H1 (cell line): ENCODE data around the gene RGS4. TPM values are rescaled to one million over a fixed set of nuclear protein-coding genes. Genes with fewer than 3 reads are reported as not detected.

Source experiments
- CTCF ChIA-PET: fragments of 300-600 bp; sonication (Branson Sonifier 250); formaldehyde crosslinking; loops from one replicate; lab custom pipeline; 2021; ENCODE audit not compliant: partially characterized antibody; lab: Charles Lee
- POLR2A ChIA-PET: fragments of 300-600 bp; sonication (Branson Sonifier 250); formaldehyde crosslinking; loops from one replicate; lab custom pipeline; 2021; ENCODE audit warnings: inconsistent platforms; ENCODE audit not compliant: partially characterized antibody; lab: Charles Lee
- DNase-seq, 2 experiments: peaks; one replicate each; pipeline versions ENCODE4 v3.0.0 to v3.0.0-alpha.2; 2010 to 2022; ENCODE audit warnings: low spot score in 2 of 2, low read depth in 1 of 2, mixed read lengths in 1 of 2
- FAIRE-seq: peaks from 2 replicates; lab custom pipeline; 2011; peaks lifted over from hg19 to GRCh38; lab: Jason Lieb, UNC
- H2AFZ ChIP-seq: 2 replicates; pipeline ENCODE4 v1.8.1; 2012; ENCODE audit warnings: low read length, inconsistent platforms
- H2AK5ac ChIP-seq: 2 replicates; pipeline ENCODE4 v1.6.1; 2013; ENCODE audit warnings: low read depth, low read length
- H2BK120ac ChIP-seq: replicated peaks from 2 replicates; pipeline ENCODE3; 2013; ENCODE audit warnings: low read depth, low read length, inconsistent platforms
- H2BK12ac ChIP-seq: 2 replicates; pipeline ENCODE4 v1.6.1; 2013; ENCODE audit warnings: low read depth, low read length
- H2BK15ac ChIP-seq: 2 replicates; pipeline ENCODE4 v1.6.1; 2013; ENCODE audit warnings: low read length
- H2BK20ac ChIP-seq: 2 replicates; pipeline ENCODE4 v1.6.1; 2013; ENCODE audit warnings: low read length
- H2BK5ac ChIP-seq: 2 replicates; pipeline ENCODE4 v1.6.1; 2013; ENCODE audit warnings: low read depth, low read length
- H3K14ac ChIP-seq: 2 replicates; pipeline ENCODE4 v1.6.1; 2013; ENCODE audit warnings: inconsistent platforms; ENCODE audit not compliant: insufficient read length
- H3K18ac ChIP-seq: 2 replicates; pipeline ENCODE4 v1.6.1; 2013; ENCODE audit warnings: low read length; ENCODE audit errors: extremely low read depth
- H3K23ac ChIP-seq: 2 replicates; pipeline ENCODE4 v1.6.1; 2013; ENCODE audit warnings: inconsistent platforms; ENCODE audit not compliant: insufficient read length
- H3K23me2 ChIP-seq: 2 replicates; pipeline ENCODE4 v1.6.1; 2013; ENCODE audit warnings: low read depth, low read length
- H3K27ac ChIP-seq: 2 replicates; pipeline ENCODE4 v1.6.1; 2011; ENCODE audit warnings: low read depth, low read length, inconsistent platforms
- H3K27me3 ChIP-seq, 4 experiments: replicated peaks in 1 of 4; 1 replicate in 1 of 4; 2 replicates in 3 of 4; pipeline versions ENCODE4 v1.6.1 to v1.8.1; 2011 to 2013; ENCODE audit warnings: low read length in 3 of 4, mild to moderate bottlenecking in 3 of 4, inconsistent platforms in 2 of 4, mixed read lengths in 2 of 4, moderate library complexity in 1 of 4; ENCODE audit not compliant: control insufficient read depth in 3 of 4, insufficient read depth in 3 of 4; ENCODE audit errors: extremely low read depth in 1 of 4
- H3K36me3 ChIP-seq, 4 experiments: 2 replicates each; pipeline versions ENCODE4 v1.6.1 to v1.8.1; 2011 to 2013; ENCODE audit warnings: mild to moderate bottlenecking in 4 of 4, low read length in 3 of 4, moderate library complexity in 2 of 4, control low read depth in 1 of 4, inconsistent platforms in 1 of 4; ENCODE audit not compliant: insufficient read depth in 4 of 4, control insufficient read depth in 2 of 4
- H3K4ac ChIP-seq: replicated peaks from 2 replicates; pipeline ENCODE3; 2013; ENCODE audit warnings: low read length, low read depth, mixed read lengths, inconsistent platforms; ENCODE audit not compliant: insufficient read length
- H3K4me1 ChIP-seq, 4 experiments: replicated peaks in 1 of 4; 1 replicate in 1 of 4; 2 replicates in 3 of 4; pipeline versions ENCODE4 v1.6.1 to v1.8.1; 2011 to 2013; ENCODE audit warnings: low read length in 3 of 4, inconsistent platforms in 2 of 4, mixed read lengths in 1 of 4; ENCODE audit not compliant: insufficient read depth in 4 of 4, control insufficient read depth in 3 of 4
- H3K4me2 ChIP-seq, 2 experiments: 2 replicates each; pipeline versions ENCODE4 v1.6.1 to v1.8.1; 2011 to 2013; ENCODE audit warnings: low read depth in 2 of 2, low read length in 2 of 2, control low read depth in 1 of 2, inconsistent platforms in 1 of 2, mild to moderate bottlenecking in 1 of 2; ENCODE audit not compliant: insufficient read depth in 1 of 2
- H3K4me3 ChIP-seq, 4 experiments: fragments of 200-600, 300-600 bp in 1 of 4; sonication (generic), shearing (Covaris generic), sonication (Bioruptor Twin) in 1 of 4; 2 replicates each; pipeline versions ENCODE4 v1.5.1 to v1.8.1; 2011 to 2016; ENCODE audit warnings: low read length in 4 of 4, low read depth in 3 of 4, control low read depth in 2 of 4, inconsistent platforms in 2 of 4, mild to moderate bottlenecking in 2 of 4, mixed read lengths in 1 of 4, moderate library complexity in 1 of 4; ENCODE audit not compliant: insufficient read depth in 2 of 4; ENCODE audit errors: extremely low read depth in 1 of 4
- H3K56ac ChIP-seq: replicated peaks from 2 replicates; pipeline ENCODE3; 2013; ENCODE audit warnings: low read depth, mild to moderate bottlenecking, mixed read lengths, low read length, inconsistent platforms; ENCODE audit not compliant: insufficient read length
- H3K79me1 ChIP-seq: 2 replicates; pipeline ENCODE4 v1.6.1; 2013; ENCODE audit warnings: low read depth, low read length, control low read depth
- H3K79me2 ChIP-seq, 2 experiments: 2 replicates each; pipeline versions ENCODE4 v1.6.1 to v1.8.1; 2012 to 2013; ENCODE audit warnings: low read length in 2 of 2, mild to moderate bottlenecking in 2 of 2, inconsistent platforms in 1 of 2; ENCODE audit not compliant: insufficient read depth in 2 of 2, control insufficient read depth in 1 of 2
- H3K9ac ChIP-seq, 4 experiments: replicated peaks in 1 of 4; 1 replicate in 1 of 4; 2 replicates in 3 of 4; pipeline versions ENCODE4 v1.6.1 to v1.8.1; 2011 to 2013; ENCODE audit warnings: low read depth in 3 of 4, low read length in 3 of 4, control low read depth in 2 of 4, mild to moderate bottlenecking in 2 of 4, moderate library complexity in 2 of 4, inconsistent platforms in 1 of 4; ENCODE audit errors: extremely low read depth in 1 of 4
- H3K9me3 ChIP-seq, 2 experiments: 2 replicates each; pipeline versions ENCODE4 v1.6.1 to v1.8.1; 2012 to 2013; ENCODE audit warnings: mild to moderate bottlenecking in 2 of 2, moderate library complexity in 2 of 2, control low read depth in 1 of 2, inconsistent platforms in 1 of 2, low read depth in 1 of 2, low read length in 1 of 2, mixed read lengths in 1 of 2; ENCODE audit not compliant: insufficient read depth in 2 of 2
- H4K20me1 ChIP-seq, 2 experiments: replicated peaks in 1 of 2; 2 replicates each; pipeline versions ENCODE3 to v1.8.1; 2011 to 2013; ENCODE audit warnings: inconsistent platforms in 2 of 2, low read length in 2 of 2, mild to moderate bottlenecking in 1 of 2; ENCODE audit not compliant: insufficient read depth in 2 of 2, control insufficient read depth in 1 of 2
- H4K5ac ChIP-seq: 2 replicates; pipeline ENCODE4 v1.6.1; 2013; ENCODE audit warnings: low read length, low read depth, mixed read lengths, inconsistent platforms; ENCODE audit not compliant: insufficient read length
- H4K8ac ChIP-seq: 2 replicates; pipeline ENCODE4 v1.8.0; 2013; ENCODE audit warnings: mild to moderate bottlenecking, moderate library complexity, low read length, inconsistent platforms; ENCODE audit not compliant: insufficient read depth; ENCODE audit errors: extremely low read depth
- H4K91ac ChIP-seq: replicated peaks from 2 replicates; pipeline ENCODE3; 2013; ENCODE audit warnings: low read length, mixed read lengths, inconsistent platforms; ENCODE audit not compliant: insufficient read length
- CHD1 ChIP-seq: IDR thresholded peaks from 2 replicates; pipeline ENCODE4 v1.6.1; 2012; ENCODE audit warnings: low read depth, low read length, improper control_type of control experiment
- RNF2 ChIP-seq: fragments of 200-900, 300-1000 bp; sonication (generic); IDR thresholded peaks from 2 replicates; pipeline ENCODE4 v1.7.1; 2016; ENCODE audit warnings: borderline replicate concordance, low read depth, mild to moderate bottlenecking, antibody characterized with exemption, low read length; ENCODE audit not compliant: poor library complexity, severe bottlenecking; ENCODE audit errors: missing control alignments
- WGBS, 2 experiments: shearing (Covaris generic) in 1 of 2; methylation state at CpG; one replicate each; pipeline versions ENCODE4 v1.1.6 to v1.1.7; 2013 to 2015; ENCODE audit warnings: low lambda C conversion rate in 2 of 2, mixed read lengths in 2 of 2, inconsistent platforms in 1 of 2, low coverage in 1 of 2, missing lambda C conversion rate in 1 of 2; ENCODE audit not compliant: insufficient replicate concordance in 2 of 2, insufficient coverage in 1 of 2, insufficient read length in 1 of 2; ENCODE audit errors: extremely low coverage in 1 of 2, missing lambda C conversion rate in 1 of 2; 5-methylcytosine and 5-hydroxymethylcytosine counted together
- polyA plus RNA-seq, 7 experiments: library from polyadenylated mRNA; depleted of rRNA in 3 of 7; stranded (reverse) in 5 of 7; unstranded in 2 of 7; fragments of >200 nt in 5 of 7; fragments of 200-250 nt in 2 of 7; gene quantifications; 1 replicate in 5 of 7; 2 replicates in 1 of 7; 4 replicates in 1 of 7; pipeline versions ENCODE4 v1.2.1 to v1.2.3, GENCODE V29; 2011 to 2013; ENCODE audit warnings: missing spikeins in 2 of 7, mixed read lengths in 2 of 7
- total RNA-seq: library from RNA; stranded (reverse); fragmentation: NEBNext Ultra II Directional; extraction: Animal tissue kit (Norgen Biotek cat#: 25700); gene quantifications from 2 replicates; pipeline ENCODE4 v1.2.1, GENCODE V29; 2021

Gene RGS4
- total and polyA plus RNA-seq, 2 of the 8 experiments (the other 6 are each of a cell fraction or from before 2014, with no cell fraction given): 0.26 to 0.74 TPM

DNA sequence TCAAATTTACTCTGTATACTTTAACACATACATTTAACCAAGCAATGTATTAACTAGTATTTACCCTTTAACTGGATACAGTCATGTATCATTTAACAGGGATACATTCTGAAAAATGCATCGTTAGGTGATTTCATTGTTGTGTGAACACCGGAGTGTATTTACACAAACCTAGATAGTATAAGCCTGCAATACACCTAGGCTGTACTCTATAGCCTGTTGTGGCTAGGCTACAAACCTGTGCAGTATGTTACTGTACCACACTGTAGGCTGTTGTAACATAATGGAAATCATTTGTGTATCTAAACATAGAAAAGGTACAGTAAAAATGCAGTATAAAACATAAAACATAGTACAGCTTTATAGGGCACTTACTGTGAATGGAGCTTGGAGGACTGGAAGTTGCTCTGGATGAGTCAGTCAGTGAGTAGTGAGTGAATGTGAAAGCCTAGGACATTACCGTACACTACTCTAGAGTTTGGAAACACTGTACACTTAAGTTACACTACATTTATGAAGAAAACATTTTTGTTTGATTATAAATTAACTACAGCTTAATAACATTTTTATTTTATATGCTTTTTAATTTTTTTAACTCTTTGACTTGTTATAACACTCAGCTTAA, 21.3 kb downstream of the RGS4 start:
- no peak overlapping the region for H4K91ac ChIP-seq
- H2BK5ac ChIP-seq: no peak overlapping the region
- no peak overlapping the region for H3K9ac ChIP-seq
- no peak overlapping the region for H3K4me3 ChIP-seq
- POLR2A ChIA-PET: no interaction called here
- H3K79me2 ChIP-seq: no peaks in the 10 kb centered on the region
- no peak overlapping the region for H2BK15ac ChIP-seq
- H3K56ac ChIP-seq: no peak overlapping the region
- DNase-seq (no peak), FAIRE-seq (no peak)
- no peaks in the 10 kb centered on the region for H4K20me1 ChIP-seq
- no peak overlapping the region for H2BK20ac ChIP-seq
- H3K23me2 ChIP-seq: no peaks in the 10 kb centered on the region
- no peak overlapping the region for H3K4ac ChIP-seq
- no peak overlapping the region for H3K27ac ChIP-seq
- CTCF ChIA-PET: interaction anchor here (0.7 to 0.8 kb wide), 2 partner anchors 9 to 80 kb away, joined by 3 read pairs; no protein-coding TSS in a partner anchor
- H3K9me3 ChIP-seq: no peaks in the 10 kb centered on the region
- H2BK120ac ChIP-seq: no peak overlapping the region
- no peak overlapping the region for H3K14ac ChIP-seq
- no peaks in the 10 kb centered on the region for H3K79me1 ChIP-seq
- H3K27me3 ChIP-seq: no peaks in the 10 kb centered on the region
- H3K4me2 ChIP-seq: no peak overlapping the region
- no peaks in the 10 kb centered on the region; a peak in 1 of 7 replicates for H3K4me1 ChIP-seq
- no peak overlapping the region for H2AFZ ChIP-seq
- no peak overlapping the region for H2AK5ac ChIP-seq
- no peaks in the 10 kb centered on the region for H3K36me3 ChIP-seq
- H4K5ac ChIP-seq: no peak overlapping the region
- H3K23ac ChIP-seq: no peak overlapping the region
- 89% methylated on average over 3 of the region's 3 CpGs; no CpG with 5 or more reads in 1 of the 2 experiments for WGBS, 2 experiments
- H2BK12ac ChIP-seq: no peak overlapping the region
- no peak overlapping the region for H3K18ac ChIP-seq
- H4K8ac ChIP-seq: no peak overlapping the region
- TF ChIP-seq RNF2 (no peak), CHD1 (no peak)
